ENCODE results near the gene POLH.
"Not testable (repeated sequence)": the region's sequence is repeated elsewhere in the genome, so short reads cannot be mapped to it uniquely, and the experiment has no call there.

The POLH gene

DNA sequence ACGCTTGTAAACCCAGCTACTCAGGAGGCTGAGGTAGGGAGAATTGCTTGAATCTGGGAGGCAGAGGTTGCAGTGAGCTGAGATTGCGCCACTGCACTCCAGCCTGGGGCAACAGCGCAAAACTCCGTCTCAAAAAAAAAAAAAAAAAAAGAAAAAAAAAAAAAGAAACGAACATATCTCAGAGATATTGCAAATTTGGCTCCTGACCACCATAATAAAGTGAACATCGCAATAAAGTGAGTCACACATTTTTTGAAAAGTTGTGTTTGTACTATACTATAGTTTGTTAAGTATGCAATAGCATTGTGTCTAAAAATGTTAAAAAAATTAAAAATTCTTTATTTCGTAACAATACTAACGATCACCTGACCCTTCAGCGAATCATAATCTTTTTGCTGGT is 82.2 kb downstream of the POLH start:
- Histone ChIP-seq H3K27me3 (ENCODE audit: insufficient read depth, low read depth) (no peaks in the 10 kb centered on the region), H3K4me2 (no peak overlapping the region), H3K27ac (no peak overlapping the region), H3K79me2 (ENCODE audit: insufficient read depth, low read depth) (no peaks in the 10 kb centered on the region), H2AFZ (ENCODE audit: low read depth) (no peak overlapping the region), H4K20me1 (ENCODE audit: insufficient read depth) (no peaks in the 10 kb centered on the region), H3K4me1 (ENCODE audit: low read depth, poor library complexity, severe bottlenecking) (peaks cover 6% of the 10 kb centered on the region), H3K4me3 (IDR thresholded peaks at IDR 0.05; ENCODE audit: insufficient read depth, low read depth, low read length) (no peak overlapping the region), H3K36me3 (ENCODE audit: insufficient read depth) (no peaks in the 10 kb centered on the region), H3K9ac (no peak overlapping the region)
- TF ChIP-seq, protein P1, sequence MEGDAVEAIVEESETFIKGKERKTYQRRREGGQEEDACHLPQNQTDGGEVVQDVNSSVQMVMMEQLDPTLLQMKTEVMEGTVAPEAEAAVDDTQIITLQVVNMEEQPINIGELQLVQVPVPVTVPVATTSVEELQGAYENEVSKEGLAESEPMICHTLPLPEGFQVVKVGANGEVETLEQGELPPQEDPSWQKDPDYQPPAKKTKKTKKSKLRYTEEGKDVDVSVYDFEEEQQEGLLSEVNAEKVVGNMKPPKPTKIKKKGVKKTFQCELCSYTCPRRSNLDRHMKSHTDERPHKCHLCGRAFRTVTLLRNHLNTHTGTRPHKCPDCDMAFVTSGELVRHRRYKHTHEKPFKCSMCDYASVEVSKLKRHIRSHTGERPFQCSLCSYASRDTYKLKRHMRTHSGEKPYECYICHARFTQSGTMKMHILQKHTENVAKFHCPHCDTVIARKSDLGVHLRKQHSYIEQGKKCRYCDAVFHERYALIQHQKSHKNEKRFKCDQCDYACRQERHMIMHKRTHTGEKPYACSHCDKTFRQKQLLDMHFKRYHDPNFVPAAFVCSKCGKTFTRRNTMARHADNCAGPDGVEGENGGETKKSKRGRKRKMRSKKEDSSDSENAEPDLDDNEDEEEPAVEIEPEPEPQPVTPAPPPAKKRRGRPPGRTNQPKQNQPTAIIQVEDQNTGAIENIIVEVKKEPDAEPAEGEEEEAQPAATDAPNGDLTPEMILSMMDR (conservative IDR thresholded peaks at IDR 0.05; ENCODE audit: low read depth, low read length) = no peak

- not testable (repeated sequence) for H3K27ac ChIP-seq; H2AFZ ChIP-seq (ENCODE audit: low read depth); H4K20me1 ChIP-seq (ENCODE audit: insufficient read depth); H3K4me2 ChIP-seq; H3K27me3 ChIP-seq (ENCODE audit: insufficient read depth, low read depth); H3K4me3 ChIP-seq (IDR thresholded peaks at IDR 0.05; ENCODE audit: insufficient read depth, low read depth, low read length); H3K9ac ChIP-seq; H3K36me3 ChIP-seq (ENCODE audit: insufficient read depth); H3K79me2 ChIP-seq (ENCODE audit: insufficient read depth, low read depth)
- peaks cover 25% of the 10 kb centered on the region for H3K4me1 ChIP-seq (ENCODE audit: low read depth, poor library complexity, severe bottlenecking)
Observed at GRCh38 chr6:43662948-43663347, 87.0 kb downstream of the POLH start.
